HFF-Myc (cell line): ENCODE results near the gene PRKCA.
"Not testable (repeated sequence)": the region's sequence is repeated elsewhere in the genome, so short reads cannot be mapped to it uniquely, and the experiment has no call there.

ENCODE experiments used
- DNase-seq: peaks from one replicate; pipeline ENCODE4 v3.0.0-alpha.2; 2011; ENCODE audit warnings: low read depth; ENCODE audit errors: extremely low read depth
- H3K4me3 ChIP-seq: replicated peaks from 2 replicates; pipeline ENCODE4 v1.5.1; 2011; ENCODE audit warnings: low read depth, mild to moderate bottlenecking, control low read depth, low read length
- CTCF ChIP-seq: IDR thresholded peaks from 2 replicates; pipeline ENCODE4 v1.5.1; 2012; ENCODE audit warnings: mild to moderate bottlenecking, low read depth, low read length, control low read depth; ENCODE audit errors: missing control alignments

The PRKCA gene

GRCh38 chr17:66716236-66717026 lies 414.0 kb downstream of the PRKCA start:
- no peak for TF ChIP-seq CTCF
- no peak overlapping the region for H3K4me3 ChIP-seq
- DNase-seq, result no peak

DNA sequence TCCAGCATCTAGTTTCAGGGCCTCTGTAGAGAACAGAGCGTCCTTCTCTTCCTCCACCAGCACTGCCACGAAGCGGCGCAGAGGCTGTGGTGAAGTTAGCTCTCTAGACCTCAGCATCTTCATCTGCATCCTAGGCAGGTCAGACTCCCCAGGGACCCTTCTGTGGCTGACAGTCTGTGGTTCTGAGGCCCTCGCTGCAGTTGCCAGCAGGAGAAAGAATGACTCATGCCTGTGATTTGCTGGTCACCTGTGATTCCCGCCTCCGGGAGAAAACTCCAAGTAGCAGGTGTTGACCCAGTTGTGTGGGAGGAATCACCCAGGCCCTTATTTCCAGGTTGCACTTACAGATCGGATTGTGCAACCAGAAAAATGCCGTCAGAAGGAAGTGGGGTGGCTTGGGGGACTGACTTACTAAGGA lies 415.2 kb downstream of the PRKCA start:
- TF ChIP-seq CTCF, result no peak
- DNase-seq, result no peak
- no peak overlapping the region for H3K4me3 ChIP-seq

DNA sequence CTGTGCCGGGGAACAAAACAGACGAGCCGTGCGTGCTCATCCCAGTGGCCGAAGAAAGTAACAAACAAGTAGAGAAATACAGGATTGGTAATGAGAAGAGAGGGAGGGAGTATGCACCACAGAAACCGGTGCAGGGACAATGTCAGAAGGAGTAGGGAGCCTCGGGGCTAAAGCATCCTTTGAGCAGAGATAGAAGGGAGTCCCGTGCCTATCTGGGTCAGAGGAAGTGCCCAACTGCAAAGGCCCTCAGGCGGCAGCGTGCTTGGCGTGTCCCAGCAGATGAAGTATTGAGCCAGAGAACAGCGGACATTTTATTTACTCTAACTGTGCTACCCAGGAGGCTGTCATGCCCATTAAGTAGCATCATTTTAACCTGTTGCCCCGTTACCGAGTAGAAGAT lies 417.6 kb downstream of the PRKCA start:
- H3K4me3 ChIP-seq, result no peak overlapping the region
- TF ChIP-seq CTCF, result no peak
- no peak for DNase-seq

DNA sequence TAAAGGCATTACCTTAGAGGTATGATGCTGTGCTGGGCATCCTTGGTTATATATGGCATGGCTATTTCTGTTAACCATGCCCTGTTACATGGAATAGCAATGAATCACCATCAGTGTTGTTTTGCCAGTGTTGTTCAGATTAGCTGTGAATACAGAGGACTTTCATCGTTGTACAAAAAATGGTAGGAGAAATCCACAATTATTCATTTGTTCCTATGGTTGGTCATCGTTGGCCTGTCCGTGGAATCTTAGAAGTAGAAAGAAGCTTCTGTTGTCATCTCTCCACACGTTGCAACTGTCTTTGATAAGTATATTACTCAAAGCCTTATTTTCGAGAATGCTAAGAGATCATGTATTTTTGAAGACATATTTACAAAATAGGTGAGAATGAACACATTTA lies 418.2 kb downstream of the PRKCA start:
- H3K4me3 ChIP-seq, result no peak overlapping the region
- no peak for DNase-seq
- TF ChIP-seq CTCF, result no peak

DNA sequence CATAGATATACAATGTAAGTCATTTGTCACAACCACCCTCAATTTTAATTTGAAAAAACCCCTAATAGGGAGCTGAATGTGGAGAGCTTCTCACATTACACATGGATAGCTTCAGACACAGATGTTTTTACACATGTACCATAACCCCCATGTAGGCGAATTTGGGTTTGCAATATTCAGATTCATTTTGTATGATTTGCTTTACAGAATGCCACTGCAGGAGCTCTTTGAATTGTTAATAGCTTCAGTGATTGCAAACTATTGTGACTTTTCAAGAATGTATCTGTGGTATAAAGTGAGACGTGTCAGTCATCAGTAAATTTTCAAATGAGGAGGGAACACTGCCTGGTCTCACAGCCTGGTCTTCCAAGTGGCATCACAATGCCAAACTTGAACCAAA lies 419.9 kb downstream of the PRKCA start:
- H3K4me3 ChIP-seq, result no peak overlapping the region
- no peak for TF ChIP-seq CTCF
- DNase-seq, result no peak

GRCh38 chr17:66724581-66725341 lies 422.3 kb downstream of the PRKCA start:
- TF ChIP-seq CTCF, result no peak
- no peak for DNase-seq
- H3K4me3 ChIP-seq, result no peak overlapping the region

- not testable (repeated sequence) for H3K4me3 ChIP-seq, DNase-seq
Observed at GRCh38 chr17:66725438-66725837, 423.0 kb downstream of the PRKCA start.
